Breast epithelium (tissue), 4 donors: Measurements from ENCODE around the gene PAM16. TPM values are rescaled to one million over a fixed set of nuclear protein-coding genes. Genes with fewer than 3 reads are reported as not detected.

Experiments used
- DNase-seq, 2 donors: peaks; one replicate each; pipeline ENCODE4 v3.0.0-alpha.2; 2019; ENCODE audit warnings: low spot score in 2 of 2
- H3K27ac ChIP-seq, 2 donors: fragments of 200-600 bp; sonication (generic) in 1 of 2; one replicate each; pipeline ENCODE4 v1.5.1; 2016 to 2019; ENCODE audit warnings: mild to moderate bottlenecking in 1 of 2
- H3K27me3 ChIP-seq, 2 donors: fragments of 200-600 bp; sonication (generic) in 1 of 2; one replicate each; pipeline versions ENCODE4 v1.5.1 to v1.6.0; 2017 to 2019; ENCODE audit warnings: control low read depth in 1 of 2, mild to moderate bottlenecking in 1 of 2
- H3K36me3 ChIP-seq: fragments of 200-600 bp; one replicate; pipeline ENCODE4 v1.5.1; 2019
- H3K4me1 ChIP-seq, 2 donors: fragments of 200-600 bp; sonication (generic); one replicate each; pipeline ENCODE4 v1.5.1; 2016 to 2019; ENCODE audit warnings: control low read depth in 1 of 2
- H3K4me3 ChIP-seq, 3 donors: fragments of 200-600 bp; sonication (generic); 1 replicate in 2 of 3; 2 replicates in 1 of 3; pipeline ENCODE4 v1.5.1; 2016 to 2019; ENCODE audit warnings: mild to moderate bottlenecking in 3 of 3, moderate library complexity in 2 of 3
- H3K9me3 ChIP-seq, 2 donors: fragments of 200-600 bp; sonication (generic) in 1 of 2; one replicate each; pipeline ENCODE4 v1.5.1; 2016 to 2019; ENCODE audit warnings: control low read depth in 1 of 2
- CTCF ChIP-seq, 3 donors: fragments of 450-650 bp; IDR thresholded peaks; one replicate each; pipeline ENCODE4 v1.5.1; 2016 to 2017; ENCODE audit warnings: antibody characterized with exemption in 3 of 3, mild to moderate bottlenecking in 3 of 3, moderate library complexity in 3 of 3
- POLR2A ChIP-seq: fragments of 450-650 bp; IDR thresholded peaks from one replicate; pipeline ENCODE4 v1.6.1; 2016; ENCODE audit warnings: antibody characterized with exemption, mild to moderate bottlenecking, moderate library complexity
- POLR2AphosphoS5 ChIP-seq, 3 donors: sonication (generic); formaldehyde crosslinking; IDR thresholded peaks; one replicate each; pipeline ENCODE4 v1.6.1; 2017; ENCODE audit warnings: antibody characterized with exemption in 3 of 3
- intact Hi-C: fragments of 100-400 bp; cut with DNase I; formaldehyde crosslinking; loops from one replicate; pipeline ENCODE4 v1.15.1; 2023; ENCODE audit warnings: low total_unique reads
- total RNA-seq, 3 donors: library from RNA; depleted of rRNA; stranded (reverse); fragments of >200 nt; gene quantifications; one replicate each; pipeline ENCODE4 v1.1.0, GENCODE V29; 2016

Gene PAM16
- total RNA-seq, 3 donors from 2014 or later, result 24.9 to 52.4 (median 49.9) TPM

- no peaks in the 10 kb centered on the region for H3K27me3 ChIP-seq
- H3K27ac ChIP-seq, result no peak overlapping the region
- TF ChIP-seq POLR2AphosphoS5 (IDR thresholded peaks at IDR 0.05), result peak in 1 of 3 donors; percentile 37
- TF ChIP-seq CTCF (IDR thresholded peaks at IDR 0.05), result peak; percentile 91 to 94 (median 91)
- TF ChIP-seq POLR2A, result no peak
- peaks cover 6 to 16% of the 10 kb centered on the region in 2 donors for H3K4me1 ChIP-seq
- H3K9me3 ChIP-seq, result no peaks in the 10 kb centered on the region
- no peak overlapping the region for H3K4me3 ChIP-seq
- peak; percentile 74 to 84 for DNase-seq
- intact Hi-C loops, result no loop called here
- no peaks in the 10 kb centered on the region for H3K36me3 ChIP-seq
Observed at GRCh38 chr16:4330277-4330874, 20.7 kb downstream of the PAM16 start.

GRCh38 chr16:4328782-4329775 is 22.0 kb downstream of the PAM16 start:
- Histone ChIP-seq H3K4me3 (peak overlapping the region in 1 of 3 donors; percentile 70), H3K36me3 (no peaks in the 10 kb centered on the region), H3K27me3 (no peaks in the 10 kb centered on the region), H3K4me1 (peaks cover 14 to 27% of the 10 kb centered on the region in 2 donors), H3K9me3 (no peaks in the 10 kb centered on the region), H3K27ac (peak overlapping the region; percentile 88 to 96)
- intact Hi-C loops, result loop anchor here (10.0 kb wide), 1 partner anchor 54 kb away; the partner anchor contains the start of gene TFAP4
- TF ChIP-seq CTCF (IDR thresholded peaks at IDR 0.05), result no peak
- TF ChIP-seq POLR2AphosphoS5 (IDR thresholded peaks at IDR 0.05), result no peak
- no peak for TF ChIP-seq POLR2A
- no peak for DNase-seq

- TF ChIP-seq CTCF (IDR thresholded peaks at IDR 0.05) (peak; percentile 39 to 69 (median 60)), POLR2A (no peak), POLR2AphosphoS5 (IDR thresholded peaks at IDR 0.05) (peak in 1 of 3 donors; percentile 43)
- peak overlapping the region; percentile 88 to 96 for H3K27ac ChIP-seq
- no peaks in the 10 kb centered on the region for H3K27me3 ChIP-seq
- peaks cover 18 to 36% of the 10 kb centered on the region in 2 donors for H3K4me1 ChIP-seq
- DNase-seq, result peak; percentile 76 to 84
- no peaks in the 10 kb centered on the region for H3K9me3 ChIP-seq
- no peaks in the 10 kb centered on the region for H3K36me3 ChIP-seq
- peak overlapping the region; percentile 45 to 70 (median 63) for H3K4me3 ChIP-seq
- intact Hi-C loops, result loop anchor here (10.0 kb wide), 1 partner anchor 53 kb away; the partner anchor contains the start of gene TFAP4
Observed at GRCh38 chr16:4328046-4328781, 22.9 kb downstream of the PAM16 start.

- no peak for TF ChIP-seq CTCF (IDR thresholded peaks at IDR 0.05)
- no peak for TF ChIP-seq POLR2A
- TF ChIP-seq POLR2AphosphoS5 (IDR thresholded peaks at IDR 0.05), result no peak
- peaks cover 18 to 37% of the 10 kb centered on the region in 2 donors for H3K4me1 ChIP-seq
- H3K36me3 ChIP-seq, result no peaks in the 10 kb centered on the region
- intact Hi-C loops, result loop anchor here (10.0 kb wide), 1 partner anchor 53 kb away; the partner anchor contains the start of gene TFAP4
- H3K27me3 ChIP-seq, result no peaks in the 10 kb centered on the region
- peak overlapping the region; percentile 45 to 70 (median 63) for H3K4me3 ChIP-seq
- no peaks in the 10 kb centered on the region for H3K9me3 ChIP-seq
- H3K27ac ChIP-seq, result peak overlapping the region; percentile 88 to 96
- no peak for DNase-seq
Observed at GRCh38 chr16:4327386-4328045, 23.6 kb downstream of the PAM16 start.
